Neural cell (in vitro differentiated cells): ENCODE data around the gene PDZD4.

Experiments
- CTCF ChIP-seq: fragments of 450-650 bp; IDR thresholded peaks from 2 replicates; pipeline ENCODE4 v1.5.1; 2014; ENCODE audit warnings: antibody characterized with exemption, mild to moderate bottlenecking, moderate library complexity; ENCODE audit not compliant: poor library complexity, severe bottlenecking
- EP300 ChIP-seq: fragments of 450-650 bp; conservative IDR thresholded peaks from 2 replicates; pipeline ENCODE4 v1.6.1; 2014; ENCODE audit warnings: antibody characterized with exemption, mild to moderate bottlenecking, moderate library complexity; ENCODE audit not compliant: poor library complexity, severe bottlenecking
- EZH2 ChIP-seq: fragments of 200-600, 300-800 bp; shearing (Covaris generic), sonication (generic); IDR thresholded peaks from 2 replicates; pipeline ENCODE4 v1.6.1; 2014; ENCODE audit warnings: antibody characterized with exemption, low read length, borderline replicate concordance, mild to moderate bottlenecking; ENCODE audit not compliant: insufficient read depth, poor library complexity, severe bottlenecking
- POLR2AphosphoS5 ChIP-seq: IDR thresholded peaks from 2 replicates; pipeline ENCODE4 v1.6.1; 2012
- RAD21 ChIP-seq: fragments of 450-650 bp; conservative IDR thresholded peaks from 2 replicates; pipeline ENCODE4 v1.6.1; 2014; ENCODE audit warnings: antibody characterized with exemption, mild to moderate bottlenecking, moderate library complexity
- REST ChIP-seq: IDR thresholded peaks from 2 replicates; pipeline ENCODE4 v1.6.1; 2012; ENCODE audit warnings: borderline replicate concordance
- TAF1 ChIP-seq: IDR thresholded peaks from 2 replicates; pipeline ENCODE4 v1.6.1; 2012; ENCODE audit warnings: low read depth

DNA sequence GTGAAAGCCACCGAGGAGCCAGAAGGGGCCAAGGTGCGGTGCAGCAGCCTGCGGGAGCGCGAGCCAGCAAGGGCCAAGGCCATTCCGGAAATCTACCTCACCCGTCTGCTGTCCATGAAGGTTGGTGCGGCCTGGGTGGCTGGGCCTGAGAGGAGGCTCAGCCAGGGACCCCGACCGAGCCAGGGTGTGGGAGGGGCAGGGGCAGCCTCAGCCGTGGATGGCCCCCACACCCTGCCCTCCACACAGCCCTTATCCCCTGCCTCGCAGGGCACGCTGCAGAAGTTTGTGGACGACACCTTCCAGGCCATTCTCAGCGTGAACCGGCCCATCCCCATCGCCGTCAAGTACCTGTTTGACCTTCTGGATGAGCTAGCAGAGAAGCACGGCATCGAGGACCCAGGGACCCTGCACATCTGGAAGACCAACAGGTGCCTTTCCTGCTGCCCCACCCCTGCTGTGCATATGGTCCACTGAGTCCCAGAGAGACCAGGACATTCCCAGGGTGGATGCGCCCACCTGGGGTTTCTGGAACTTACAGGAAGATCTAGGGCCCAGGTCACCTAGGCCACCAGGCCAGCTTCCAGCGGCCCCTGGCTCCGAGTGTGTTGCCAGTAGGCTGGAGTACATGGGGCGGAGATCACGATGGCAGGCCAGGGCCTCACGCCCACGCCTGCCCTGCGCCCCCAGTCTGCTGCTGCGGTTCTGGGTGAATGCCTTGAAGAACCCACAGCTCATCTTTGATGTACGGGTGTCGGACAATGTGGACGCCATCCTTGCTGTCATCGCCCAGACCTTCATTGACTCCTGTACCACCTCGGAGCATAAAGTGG lies 52.9 kb downstream of the PDZD4 start:
- no peak for TF ChIP-seq CTCF
- no peak for TF ChIP-seq TAF1
- no peak for TF ChIP-seq EZH2
- no peak for TF ChIP-seq REST
- no peak for TF ChIP-seq POLR2AphosphoS5
- TF ChIP-seq RAD21 = no peak
- TF ChIP-seq EP300 = no peak
